GM23338 (cell line): ENCODE results near the gene DLGAP4. TPM values are rescaled to one million over a fixed set of nuclear protein-coding genes. Genes with fewer than 3 reads are reported as not detected.

ENCODE experiments used
- ATAC-seq: fragments of 200-7000 bp; cut with Tn5 transposase; 3 replicates; pipeline ENCODE4 v1.9.1; 2020
- DNase-seq: peaks from one replicate; pipeline ENCODE4 v3.0.0-alpha.2; 2015; ENCODE audit warnings: low spot score
- H2AFZ ChIP-seq: fragments of 200-600 bp; sonication (generic); 2 replicates; pipeline ENCODE4 v1.8.0; 2016; ENCODE audit warnings: antibody characterized with exemption, mild to moderate bottlenecking, moderate library complexity
- H3F3A ChIP-seq: fragments of 200-600 bp; sonication (generic); replicated peaks from 2 replicates; pipeline ENCODE4 v1.8.0; 2017; ENCODE audit warnings: antibody characterized with exemption, mixed run types, low read depth
- H3K27ac ChIP-seq: fragments of 200-600 bp; sonication (generic); 2 replicates; pipeline ENCODE4 v1.6.1; 2016; ENCODE audit warnings: low read depth
- H3K27me3 ChIP-seq: fragments of 200-600 bp; sonication (generic); 2 replicates; pipeline ENCODE4 v1.8.0; 2016; ENCODE audit warnings: mild to moderate bottlenecking, mixed run types, moderate library complexity; ENCODE audit not compliant: insufficient read depth
- H3K36me3 ChIP-seq: fragments of 200-600 bp; sonication (generic); 2 replicates; pipeline ENCODE4 v1.8.0; 2016; ENCODE audit warnings: mild to moderate bottlenecking; ENCODE audit not compliant: insufficient read depth
- H3K4me1 ChIP-seq: fragments of 200-600 bp; sonication (generic); 2 replicates; pipeline ENCODE4 v1.8.0; 2016; ENCODE audit warnings: mild to moderate bottlenecking, moderate library complexity; ENCODE audit not compliant: insufficient read depth
- H3K4me2 ChIP-seq: fragments of 200-600 bp; sonication (generic); 2 replicates; pipeline ENCODE4 v1.7.1; 2017; ENCODE audit warnings: mixed run types
- H3K4me3 ChIP-seq: fragments of 200-600 bp; sonication (generic); 2 replicates; pipeline ENCODE4 v1.6.1; 2016; ENCODE audit warnings: mixed run types
- H3K79me2 ChIP-seq: fragments of 200-600 bp; sonication (generic); replicated peaks from 2 replicates; pipeline ENCODE4 v1.8.0; 2017; ENCODE audit warnings: mild to moderate bottlenecking; ENCODE audit not compliant: insufficient read depth
- H3K9me2 ChIP-seq: fragments of 200-600 bp; sonication (generic); 2 replicates; pipeline ENCODE4 v1.8.0; 2017; ENCODE audit not compliant: insufficient read depth
- H4K20me1 ChIP-seq: fragments of 200-600 bp; sonication (generic); replicated peaks from 2 replicates; pipeline ENCODE4 v1.8.0; 2017; ENCODE audit warnings: mild to moderate bottlenecking; ENCODE audit not compliant: insufficient read depth
- H3K27ac Mint-ChIP-seq: 2 replicates; pipeline ENCODE4 v1.8.0; 2020; ENCODE audit warnings: inconsistent platforms, mild to moderate bottlenecking, moderate library complexity, mixed read lengths
- H3K27me3 Mint-ChIP-seq: 3 replicates; pipeline ENCODE4 v1.8.0; 2022; ENCODE audit warnings: low read depth, mild to moderate bottlenecking, moderate library complexity, mixed read lengths, inconsistent platforms; ENCODE audit not compliant: insufficient read depth, poor library complexity
- H3K36me3 Mint-ChIP-seq: 3 replicates; pipeline ENCODE4 v1.8.0; 2021; ENCODE audit warnings: low read depth, mild to moderate bottlenecking, inconsistent platforms, moderate library complexity, mixed read lengths
- H3K4me1 Mint-ChIP-seq: 3 replicates; pipeline ENCODE4 v1.8.0; 2020; ENCODE audit warnings: mild to moderate bottlenecking, inconsistent platforms, mixed read lengths
- H3K4me3 Mint-ChIP-seq: 3 replicates; pipeline ENCODE4 v1.8.0; 2021; ENCODE audit warnings: moderate library complexity, mild to moderate bottlenecking, inconsistent platforms, mixed read lengths
- H3K9me3 Mint-ChIP-seq: 3 replicates; pipeline ENCODE4 v1.8.0; 2020; ENCODE audit warnings: moderate library complexity, mild to moderate bottlenecking, inconsistent platforms, mixed read lengths
- CREB1 ChIP-seq: fragments of 250-450 bp; sonication (Bioruptor Pico); IDR thresholded peaks from 2 replicates; pipeline ENCODE4 v1.5.0; 2020; ENCODE audit warnings: low read depth, mild to moderate bottlenecking, moderate library complexity
- CTCF ChIP-seq, 2 experiments: fragments of 200-600 bp in 1 of 2; sonication (generic) in 1 of 2; conservative IDR thresholded peaks; 2 replicates each; pipeline versions ENCODE4 v1.5.1 to v1.6.1; 2016 to 2017; ENCODE audit warnings: antibody characterized with exemption in 2 of 2, low read depth in 2 of 2, mild to moderate bottlenecking in 2 of 2, moderate library complexity in 1 of 2
- ETS1 ChIP-seq: IDR thresholded peaks from 2 replicates; pipeline ENCODE4 v1.6.1; 2016; ENCODE audit warnings: antibody characterized with exemption
- EZH2 ChIP-seq: fragments of 200-600 bp; sonication (generic); IDR thresholded peaks from one replicate; pipeline ENCODE4 v1.8.0; 2017; ENCODE audit warnings: antibody characterized with exemption, mild to moderate bottlenecking, low read depth; ENCODE audit not compliant: unreplicated experiment
- JUNB ChIP-seq: IDR thresholded peaks from one replicate; pipeline ENCODE4 v1.6.1; 2016; ENCODE audit warnings: antibody characterized with exemption; ENCODE audit not compliant: unreplicated experiment
- NANOG ChIP-seq: IDR thresholded peaks from 2 replicates; pipeline ENCODE4 v1.6.1; 2016; ENCODE audit warnings: antibody characterized with exemption, borderline replicate concordance
- POLR2AphosphoS5 ChIP-seq: IDR thresholded peaks from 2 replicates; pipeline ENCODE4 v1.6.1; 2016; ENCODE audit warnings: antibody characterized with exemption, low read depth
- STAT1 ChIP-seq: IDR thresholded peaks from one replicate; pipeline ENCODE4 v1.6.1; 2016; ENCODE audit warnings: antibody characterized with exemption; ENCODE audit not compliant: unreplicated experiment
- ZNF114 ChIP-seq: fragments of 250-450 bp; sonication (Bioruptor Pico); IDR thresholded peaks from 2 replicates; pipeline ENCODE4 v1.5.0; 2020; ENCODE audit warnings: mild to moderate bottlenecking, moderate library complexity
- ZNF331 ChIP-seq: fragments of 250-450 bp; sonication (Bioruptor Pico); IDR thresholded peaks from 2 replicates; pipeline ENCODE4 v1.5.0; 2020; ENCODE audit warnings: low read depth, mild to moderate bottlenecking, moderate library complexity
- ZNF462 ChIP-seq: fragments of 250-450 bp; sonication (Bioruptor Pico); IDR thresholded peaks from 2 replicates; pipeline ENCODE4 v1.5.0; 2020; ENCODE audit warnings: mild to moderate bottlenecking, moderate library complexity
- polyA plus RNA-seq: library from polyadenylated mRNA; unstranded; fragments of >200 nt; fragmentation: Nextera tagmentation; extraction: Ambion mirVana; gene quantifications from 2 replicates; pipeline ENCODE4 v1.2.1, GENCODE V29; 2016
- total RNA-seq: library from RNA; depleted of rRNA; stranded (reverse); fragments of >200 nt; shearing (Covaris generic); gene quantifications from 2 replicates; pipeline ENCODE4 v1.2.3, GENCODE V29; 2014
- TF ChIP-seq, protein P1 (sequence below): IDR thresholded peaks from one replicate; pipeline ENCODE4 v1.6.1; 2018; ENCODE audit warnings: antibody characterized with exemption; ENCODE audit not compliant: unreplicated experiment

Gene DLGAP4
- total and polyA plus RNA-seq, 2 experiments from 2014 or later, result 46.1 to 52.2 TPM

- Histone ChIP-seq H4K20me1 (peaks cover 3% of the 10 kb centered on the region; the same call in 1 of the 2 replicates), H3K36me3 (no peaks in the 10 kb centered on the region), H3K9me2 (no peaks in the 10 kb centered on the region), H3K4me2 (no peak overlapping the region), H3K27ac (no peak overlapping the region), H3K79me2 (no peaks in the 10 kb centered on the region), H3K4me3 (no peak overlapping the region), H3K27me3 (no peaks in the 10 kb centered on the region), H2AFZ (no peak overlapping the region), H3F3A (0 out of 2 replicates have a peak, but pooled peaks cover 3% of the 10 kb centered on the region), H3K4me1 (no peaks in the 10 kb centered on the region; the same call in 1 of the 2 replicates)
- Mint-ChIP-seq H3K27me3 (peaks cover 9% of the 10 kb centered on the region), H3K27ac (no peak overlapping the region), H3K4me1 (peaks cover 22% of the 10 kb centered on the region), H3K4me3 (no peak overlapping the region), H3K9me3 (no peaks in the 10 kb centered on the region; the same call in 2 of the 3 replicates), H3K36me3 (no peaks in the 10 kb centered on the region)
- ATAC-seq, result no peak
- no peak for DNase-seq
- TF ChIP-seq POLR2AphosphoS5, result no peak
- no peak for TF ChIP-seq NANOG
- TF ChIP-seq ZNF114, result no peak
- TF ChIP-seq CREB1 (CRISPR knock-in tag), result no peak
- no peak for TF ChIP-seq JUNB
- no peak for TF ChIP-seq STAT1
- no peak for TF ChIP-seq ZNF331 (CRISPR knock-in tag)
- no peak for TF ChIP-seq EZH2
- TF ChIP-seq, protein P1, sequence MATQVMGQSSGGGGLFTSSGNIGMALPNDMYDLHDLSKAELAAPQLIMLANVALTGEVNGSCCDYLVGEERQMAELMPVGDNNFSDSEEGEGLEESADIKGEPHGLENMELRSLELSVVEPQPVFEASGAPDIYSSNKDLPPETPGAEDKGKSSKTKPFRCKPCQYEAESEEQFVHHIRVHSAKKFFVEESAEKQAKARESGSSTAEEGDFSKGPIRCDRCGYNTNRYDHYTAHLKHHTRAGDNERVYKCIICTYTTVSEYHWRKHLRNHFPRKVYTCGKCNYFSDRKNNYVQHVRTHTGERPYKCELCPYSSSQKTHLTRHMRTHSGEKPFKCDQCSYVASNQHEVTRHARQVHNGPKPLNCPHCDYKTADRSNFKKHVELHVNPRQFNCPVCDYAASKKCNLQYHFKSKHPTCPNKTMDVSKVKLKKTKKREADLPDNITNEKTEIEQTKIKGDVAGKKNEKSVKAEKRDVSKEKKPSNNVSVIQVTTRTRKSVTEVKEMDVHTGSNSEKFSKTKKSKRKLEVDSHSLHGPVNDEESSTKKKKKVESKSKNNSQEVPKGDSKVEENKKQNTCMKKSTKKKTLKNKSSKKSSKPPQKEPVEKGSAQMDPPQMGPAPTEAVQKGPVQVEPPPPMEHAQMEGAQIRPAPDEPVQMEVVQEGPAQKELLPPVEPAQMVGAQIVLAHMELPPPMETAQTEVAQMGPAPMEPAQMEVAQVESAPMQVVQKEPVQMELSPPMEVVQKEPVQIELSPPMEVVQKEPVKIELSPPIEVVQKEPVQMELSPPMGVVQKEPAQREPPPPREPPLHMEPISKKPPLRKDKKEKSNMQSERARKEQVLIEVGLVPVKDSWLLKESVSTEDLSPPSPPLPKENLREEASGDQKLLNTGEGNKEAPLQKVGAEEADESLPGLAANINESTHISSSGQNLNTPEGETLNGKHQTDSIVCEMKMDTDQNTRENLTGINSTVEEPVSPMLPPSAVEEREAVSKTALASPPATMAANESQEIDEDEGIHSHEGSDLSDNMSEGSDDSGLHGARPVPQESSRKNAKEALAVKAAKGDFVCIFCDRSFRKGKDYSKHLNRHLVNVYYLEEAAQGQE, result no peak
- TF ChIP-seq ETS1, result no peak
- TF ChIP-seq ZNF462 (CRISPR knock-in tag), result no peak
- TF ChIP-seq CTCF (conservative IDR thresholded peaks at IDR 0.05; ENCODE audit: low read depth in 2 of 2), result no peak
Observed at GRCh38 chr20:36343641-36344040, 37.5 kb downstream of the DLGAP4 start.
